NK-92 (cell line): ENCODE measurements around the gene B4GALNT4.
"Not testable (repeated sequence)": the region's sequence is repeated elsewhere in the genome, so short reads cannot be mapped to it uniquely, and the experiment has no call there.

ENCODE experiments used
- DNase-seq: peaks from one replicate; lab custom pipeline; 2025; ENCODE audit not compliant: unreplicated experiment; lab: John Stamatoyannopoulos, UW

Gene B4GALNT4

GRCh38 chr11:391117-392017, 22.1 kb downstream of the B4GALNT4 start:
- no peak for DNase-seq

- DNase-seq: no peak
Observed at GRCh38 chr11:392102-392777, 22.9 kb downstream of the B4GALNT4 start.

GRCh38 chr11:393219-394033, 24.1 kb downstream of the B4GALNT4 start:
- DNase-seq: no peak

GRCh38 chr11:394034-394857, 24.9 kb downstream of the B4GALNT4 start, which contains the start of gene PKP3:
TSS of gene PKP3 (plus strand) at chr11:394209. CDS start at chr11:394293, 84 bp downstream.
- no peak for DNase-seq

- no peak for DNase-seq
Observed at GRCh38 chr11:394858-395655, 25.8 kb downstream of the B4GALNT4 start.

DNA sequence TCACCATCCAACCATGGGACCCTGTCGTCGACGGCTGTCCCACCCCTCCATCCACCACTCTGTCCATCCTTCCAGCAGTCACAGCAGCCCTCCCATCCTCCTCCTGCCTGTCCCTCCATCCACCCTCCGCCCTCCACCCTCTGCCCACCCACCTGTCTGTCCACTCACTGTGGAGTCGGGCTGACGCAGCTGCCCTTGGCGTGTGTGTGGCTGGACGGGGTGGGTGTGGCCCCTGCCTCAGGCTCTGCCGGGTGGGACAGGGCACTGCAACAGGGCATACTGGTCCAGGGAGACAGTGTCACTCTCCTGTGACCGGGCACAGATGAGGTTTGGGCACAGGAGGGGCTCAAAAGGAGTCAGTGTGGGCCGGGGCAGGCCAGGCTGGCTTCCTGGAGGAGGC, 26.6 kb downstream of the B4GALNT4 start:
- no peak for DNase-seq

GRCh38 chr11:396511-396947, 27.2 kb downstream of the B4GALNT4 start:
- no peak for DNase-seq

- DNase-seq: no peak
Observed at GRCh38 chr11:396948-397548, 27.7 kb downstream of the B4GALNT4 start.

DNA sequence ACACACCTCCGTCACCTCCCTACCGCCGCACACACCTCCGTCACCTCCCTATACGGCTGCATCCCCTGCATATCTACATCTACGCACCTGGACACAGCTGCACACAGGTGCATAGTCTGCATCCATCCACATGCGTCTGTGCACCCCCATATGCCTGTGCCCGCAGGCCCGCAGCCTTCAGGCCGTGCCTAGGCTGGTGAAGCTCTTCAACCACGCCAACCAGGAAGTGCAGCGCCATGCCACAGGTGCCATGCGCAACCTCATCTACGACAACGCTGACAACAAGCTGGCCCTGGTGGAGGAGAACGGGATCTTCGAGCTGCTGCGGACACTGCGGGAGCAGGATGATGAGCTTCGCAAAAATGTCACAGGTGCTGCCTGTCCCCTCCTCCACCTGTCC, 29.5 kb downstream of the B4GALNT4 start:
- no peak for DNase-seq

GRCh38 chr11:399731-400211, 30.5 kb downstream of the B4GALNT4 start:
- no peak for DNase-seq

DNA sequence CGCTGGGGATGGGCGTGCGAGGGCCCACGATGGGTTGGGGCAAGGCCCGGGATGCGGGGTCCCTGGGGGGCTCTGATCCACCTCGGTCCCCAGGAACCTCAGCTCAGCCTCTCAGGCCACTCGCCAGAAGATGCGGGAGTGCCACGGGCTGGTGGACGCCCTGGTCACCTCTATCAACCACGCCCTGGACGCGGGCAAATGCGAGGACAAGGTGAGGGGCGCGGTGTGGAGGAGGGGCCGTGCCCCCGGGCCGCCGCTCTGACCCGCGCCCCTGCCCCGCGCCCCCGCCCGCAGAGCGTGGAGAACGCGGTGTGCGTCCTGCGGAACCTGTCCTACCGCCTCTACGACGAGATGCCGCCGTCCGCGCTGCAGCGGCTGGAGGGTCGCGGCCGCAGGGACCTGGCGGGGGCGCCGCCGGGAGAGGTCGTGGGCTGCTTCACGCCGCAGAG, 31.0 kb downstream of the B4GALNT4 start:
- no peak for DNase-seq

DNA sequence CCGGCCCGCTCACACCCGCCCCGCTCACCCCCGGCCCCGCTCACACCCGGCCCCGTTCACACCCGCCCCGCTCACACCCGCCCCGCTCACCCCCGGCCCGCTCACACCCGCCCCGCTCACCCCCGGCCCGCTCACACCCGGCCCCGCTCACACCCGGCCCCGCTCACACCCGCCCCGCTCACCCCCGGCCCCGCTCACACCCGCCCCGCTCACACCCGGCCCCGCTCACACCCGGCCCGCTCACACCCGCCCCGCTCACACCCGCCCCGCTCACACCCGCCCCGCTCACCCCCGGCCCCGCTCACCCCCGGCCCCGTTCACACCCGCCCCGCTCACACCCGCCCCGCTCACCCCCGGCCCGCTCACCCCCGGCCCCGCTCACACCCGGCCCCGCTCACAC, 31.9 kb downstream of the B4GALNT4 start:
- not testable (repeated sequence) for DNase-seq

GRCh38 chr11:403021-403760, 33.9 kb downstream of the B4GALNT4 start:
- no peak for DNase-seq

DNA sequence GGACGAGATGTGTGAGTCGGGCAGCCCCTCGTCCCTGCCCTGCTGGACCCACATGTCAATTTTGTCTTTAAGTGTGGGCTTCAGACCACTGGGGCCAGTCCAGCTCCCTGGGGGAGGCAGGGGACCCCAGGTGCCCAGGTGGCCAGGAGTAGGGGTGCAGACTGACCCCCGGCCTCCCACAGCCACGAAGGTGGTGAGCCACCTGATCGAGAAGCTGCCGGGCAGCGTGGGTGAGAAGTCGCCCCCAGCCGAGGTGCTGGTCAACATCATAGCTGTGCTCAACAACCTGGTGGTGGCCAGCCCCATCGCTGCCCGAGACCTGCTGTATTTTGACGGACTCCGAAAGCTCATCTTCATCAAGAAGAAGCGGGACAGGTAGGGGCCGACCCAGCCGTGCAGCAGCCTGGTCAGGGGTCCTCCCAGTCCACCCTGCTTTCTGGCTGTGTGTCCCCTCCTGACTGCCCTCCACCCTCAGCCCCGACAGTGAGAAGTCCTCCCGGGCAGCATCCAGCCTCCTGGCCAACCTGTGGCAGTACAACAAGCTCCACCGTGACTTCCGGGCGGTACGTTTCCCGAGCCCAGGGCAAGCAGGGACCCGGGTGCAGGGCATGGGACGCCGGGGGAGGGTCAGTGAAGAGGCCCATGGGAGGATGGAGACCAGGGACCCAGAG, 34.6 kb downstream of the B4GALNT4 start:
- DNase-seq: no peak

GRCh38 chr11:404551-405264, 35.4 kb downstream of the B4GALNT4 start:
- DNase-seq: no peak

- DNase-seq: no peak
Observed at GRCh38 chr11:405323-405953, 36.1 kb downstream of the B4GALNT4 start.
